OCI-LY1 (cell line): ENCODE measurements around the gene ABLIM2.

Experiments used
- H2AFZ ChIP-seq: fragments of 200-600 bp; sonication (generic), shearing (Covaris generic); 2 replicates; pipeline ENCODE4 v1.6.0; 2014; ENCODE audit warnings: antibody characterized with exemption, mild to moderate bottlenecking, low read length
- H3F3A ChIP-seq: fragments of 200-600 bp; sonication (generic), shearing (Covaris generic); 2 replicates; pipeline ENCODE4 v1.6.0; 2014; ENCODE audit warnings: mild to moderate bottlenecking, antibody characterized with exemption, low read length, moderate library complexity; ENCODE audit not compliant: insufficient read depth
- H3K27ac ChIP-seq: fragments of 200-600 bp; sonication (generic); 2 replicates; pipeline ENCODE4 v1.5.1; 2014; ENCODE audit warnings: low read length, mixed run types, mild to moderate bottlenecking, low read depth; ENCODE audit not compliant: poor library complexity, severe bottlenecking
- H3K27me3 ChIP-seq: fragments of 200-600 bp; sonication (generic); 2 replicates; pipeline ENCODE4 v1.6.0; 2014; ENCODE audit warnings: antibody characterized with exemption, mild to moderate bottlenecking, low read length, moderate library complexity; ENCODE audit not compliant: insufficient read depth
- H3K36me3 ChIP-seq: fragments of 200-600 bp; sonication (generic); 2 replicates; pipeline ENCODE4 v1.6.1; 2014; ENCODE audit warnings: mild to moderate bottlenecking, antibody characterized with exemption, low read length, moderate library complexity, mixed read lengths; ENCODE audit not compliant: insufficient read depth
- H3K4me1 ChIP-seq: fragments of 200-600 bp; sonication (generic); 2 replicates; pipeline ENCODE4 v1.5.1; 2014; ENCODE audit warnings: mild to moderate bottlenecking, low read length, moderate library complexity; ENCODE audit not compliant: insufficient read depth, severe bottlenecking
- H3K4me2 ChIP-seq: fragments of 200-600 bp; sonication (generic), shearing (Covaris generic); 2 replicates; pipeline ENCODE4 v1.6.1; 2014; ENCODE audit warnings: low read length
- H3K4me3 ChIP-seq: fragments of 200-600 bp; sonication (generic); 2 replicates; pipeline ENCODE4 v1.5.1; 2014; ENCODE audit warnings: low read length, low read depth, mild to moderate bottlenecking, mixed read lengths; ENCODE audit not compliant: poor library complexity, severe bottlenecking
- H3K79me2 ChIP-seq: fragments of 200-600 bp; shearing (Covaris generic); 2 replicates; pipeline ENCODE4 v1.6.1; 2016; ENCODE audit warnings: mixed run types, low read length, mixed read lengths; ENCODE audit not compliant: insufficient read depth
- H3K9ac ChIP-seq: fragments of 200-600 bp; sonication (generic), shearing (Covaris generic); 2 replicates; pipeline ENCODE4 v1.6.1; 2014; ENCODE audit warnings: mild to moderate bottlenecking, low read length, mixed read lengths
- H3K9me2 ChIP-seq: fragments of 200-600 bp; sonication (generic), shearing (Covaris generic); 2 replicates; pipeline ENCODE4 v1.6.1; 2014; ENCODE audit warnings: low read depth, mild to moderate bottlenecking, low read length, mixed read lengths
- H3K9me3 ChIP-seq: fragments of 200-600 bp; shearing (Covaris generic); 2 replicates; pipeline ENCODE4 v1.6.1; 2014; ENCODE audit warnings: low read length, mixed read lengths
- H4K20me1 ChIP-seq: fragments of 200-600 bp; sonication (generic), shearing (Covaris generic); 2 replicates; pipeline ENCODE4 v1.6.0; 2016; ENCODE audit warnings: mild to moderate bottlenecking, low read length; ENCODE audit not compliant: insufficient read depth
- EZH2 ChIP-seq: fragments of 200-600 bp; sonication (generic), shearing (Covaris generic); IDR thresholded peaks from 2 replicates; pipeline ENCODE4 v1.8.0; 2017; ENCODE audit warnings: borderline replicate concordance, mixed run types, mild to moderate bottlenecking, antibody characterized with exemption, low read length, moderate library complexity, mixed read lengths
- TF ChIP-seq, protein P1 (sequence below): fragments of 200-600 bp; sonication (generic), shearing (Covaris generic); IDR thresholded peaks from 2 replicates; pipeline ENCODE4 v1.5.1; 2017; ENCODE audit warnings: mild to moderate bottlenecking, antibody characterized with exemption, low read length, moderate library complexity, mixed read lengths

The ABLIM2 gene

DNA sequence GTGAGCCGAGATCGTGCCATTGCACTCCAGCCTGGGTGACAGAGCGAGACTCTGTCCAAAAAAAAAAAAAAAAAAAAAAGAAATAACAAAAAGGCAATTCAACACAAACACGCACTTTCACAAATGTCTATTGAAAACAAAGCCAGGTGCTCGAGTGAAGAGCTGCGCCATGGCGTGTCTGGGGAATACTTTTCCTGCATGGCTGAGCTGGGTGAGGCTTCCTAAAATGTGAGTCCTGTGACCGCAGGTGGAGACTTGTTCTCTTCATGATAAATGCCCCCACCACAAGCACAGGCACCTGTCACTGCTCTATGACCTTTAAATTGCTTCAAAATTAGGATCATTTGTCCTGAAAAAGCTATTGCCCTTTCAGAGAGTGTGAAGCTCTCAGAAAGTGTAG is 4.0 kb upstream of the ABLIM2 start:
- Histone ChIP-seq H3K4me3 (no peak overlapping the region), H3F3A (no peaks in the 10 kb centered on the region), H3K4me1 (peaks cover 47% of the 10 kb centered on the region), H3K36me3 (no peaks in the 10 kb centered on the region), H3K27ac (peak overlapping the region; percentile 70), H3K9me2 (no peaks in the 10 kb centered on the region), H3K79me2 (no peaks in the 10 kb centered on the region), H3K9ac (no peak overlapping the region), H4K20me1 (no peaks in the 10 kb centered on the region), H2AFZ (no peak overlapping the region), H3K27me3 (no peaks in the 10 kb centered on the region), H3K4me2 (peak overlapping the region; percentile 9; the same call in 1 of the 2 replicates), H3K9me3 (no peaks in the 10 kb centered on the region)
- no peak for TF ChIP-seq EZH2
- TF ChIP-seq, protein P1, sequence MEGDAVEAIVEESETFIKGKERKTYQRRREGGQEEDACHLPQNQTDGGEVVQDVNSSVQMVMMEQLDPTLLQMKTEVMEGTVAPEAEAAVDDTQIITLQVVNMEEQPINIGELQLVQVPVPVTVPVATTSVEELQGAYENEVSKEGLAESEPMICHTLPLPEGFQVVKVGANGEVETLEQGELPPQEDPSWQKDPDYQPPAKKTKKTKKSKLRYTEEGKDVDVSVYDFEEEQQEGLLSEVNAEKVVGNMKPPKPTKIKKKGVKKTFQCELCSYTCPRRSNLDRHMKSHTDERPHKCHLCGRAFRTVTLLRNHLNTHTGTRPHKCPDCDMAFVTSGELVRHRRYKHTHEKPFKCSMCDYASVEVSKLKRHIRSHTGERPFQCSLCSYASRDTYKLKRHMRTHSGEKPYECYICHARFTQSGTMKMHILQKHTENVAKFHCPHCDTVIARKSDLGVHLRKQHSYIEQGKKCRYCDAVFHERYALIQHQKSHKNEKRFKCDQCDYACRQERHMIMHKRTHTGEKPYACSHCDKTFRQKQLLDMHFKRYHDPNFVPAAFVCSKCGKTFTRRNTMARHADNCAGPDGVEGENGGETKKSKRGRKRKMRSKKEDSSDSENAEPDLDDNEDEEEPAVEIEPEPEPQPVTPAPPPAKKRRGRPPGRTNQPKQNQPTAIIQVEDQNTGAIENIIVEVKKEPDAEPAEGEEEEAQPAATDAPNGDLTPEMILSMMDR, result no peak

DNA sequence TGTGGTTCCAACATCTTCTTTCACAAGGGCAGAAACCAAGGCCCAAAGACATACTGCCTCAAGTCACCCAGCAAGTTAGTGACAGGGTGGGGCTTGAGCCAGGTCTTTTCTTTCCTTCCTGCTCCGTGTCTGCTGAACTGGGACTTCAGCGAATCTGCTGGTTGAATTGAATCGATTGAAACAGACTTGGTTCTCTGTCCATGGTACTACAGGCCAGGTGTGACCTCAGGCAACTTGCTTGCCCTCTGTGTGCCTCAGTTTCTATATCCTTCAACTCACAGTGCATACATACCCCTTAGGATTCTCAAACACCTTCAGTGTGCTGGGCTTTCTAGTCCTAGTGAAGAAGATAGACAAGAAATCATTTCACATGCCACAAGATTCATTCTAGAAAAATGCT is 2.0 kb upstream of the ABLIM2 start:
- H3K4me2 ChIP-seq, result no peak overlapping the region
- H3K27ac ChIP-seq, result no peak overlapping the region
- H3K4me1 ChIP-seq, result peaks cover 48% of the 10 kb centered on the region
- H3K79me2 ChIP-seq, result no peaks in the 10 kb centered on the region
- H3K4me3 ChIP-seq, result no peak overlapping the region
- H4K20me1 ChIP-seq, result no peaks in the 10 kb centered on the region
- TF ChIP-seq EZH2, result no peak
- TF ChIP-seq, protein P1, result no peak
- H3F3A ChIP-seq, result no peaks in the 10 kb centered on the region
- no peak overlapping the region for H2AFZ ChIP-seq
- no peaks in the 10 kb centered on the region for H3K36me3 ChIP-seq
- no peaks in the 10 kb centered on the region for H3K9me3 ChIP-seq
- H3K9me2 ChIP-seq, result no peaks in the 10 kb centered on the region
- no peak overlapping the region for H3K9ac ChIP-seq
- H3K27me3 ChIP-seq, result no peaks in the 10 kb centered on the region

DNA sequence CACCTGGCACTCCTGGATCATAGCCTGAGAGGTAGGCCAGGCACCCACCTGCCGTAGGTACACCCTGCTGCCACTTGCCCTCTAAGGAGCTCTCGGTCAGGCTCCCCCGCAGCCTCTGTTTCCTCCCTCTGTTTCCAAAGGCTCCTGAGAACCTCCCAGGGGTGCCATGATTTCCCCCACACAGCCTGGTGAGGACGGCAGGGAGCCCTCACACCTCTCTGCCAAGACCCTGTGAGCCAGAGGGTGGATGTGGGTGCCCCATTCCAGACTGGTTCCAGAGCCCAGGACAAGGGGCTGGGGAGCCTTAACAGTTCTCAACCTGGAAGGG is 1.6 kb upstream of the ABLIM2 start:
- no peaks in the 10 kb centered on the region for H4K20me1 ChIP-seq
- H3K27me3 ChIP-seq, result no peaks in the 10 kb centered on the region
- H3K4me3 ChIP-seq, result peak overlapping the region; percentile 11
- TF ChIP-seq, protein P1, result no peak
- TF ChIP-seq EZH2, result no peak
- peak overlapping the region; percentile 85; the same call in 1 of the 2 replicates for H3K4me2 ChIP-seq
- H3K4me1 ChIP-seq, result peaks cover 47% of the 10 kb centered on the region
- H3K9ac ChIP-seq, result no peak overlapping the region
- no peaks in the 10 kb centered on the region for H3K9me2 ChIP-seq
- no peak overlapping the region for H2AFZ ChIP-seq
- H3K9me3 ChIP-seq, result no peaks in the 10 kb centered on the region
- no peak overlapping the region for H3K27ac ChIP-seq
- H3K36me3 ChIP-seq, result no peaks in the 10 kb centered on the region
- no peaks in the 10 kb centered on the region for H3F3A ChIP-seq
- H3K79me2 ChIP-seq, result no peaks in the 10 kb centered on the region
